Measurements from ENCODE around the gene LAMB3. TPM values are rescaled to one million over a fixed set of nuclear protein-coding genes. Genes with fewer than 3 reads are reported as not detected.

The LAMB3 gene
- total RNA-seq, 1 experiment from 2014 or later, result 5.3 TPM

DNA sequence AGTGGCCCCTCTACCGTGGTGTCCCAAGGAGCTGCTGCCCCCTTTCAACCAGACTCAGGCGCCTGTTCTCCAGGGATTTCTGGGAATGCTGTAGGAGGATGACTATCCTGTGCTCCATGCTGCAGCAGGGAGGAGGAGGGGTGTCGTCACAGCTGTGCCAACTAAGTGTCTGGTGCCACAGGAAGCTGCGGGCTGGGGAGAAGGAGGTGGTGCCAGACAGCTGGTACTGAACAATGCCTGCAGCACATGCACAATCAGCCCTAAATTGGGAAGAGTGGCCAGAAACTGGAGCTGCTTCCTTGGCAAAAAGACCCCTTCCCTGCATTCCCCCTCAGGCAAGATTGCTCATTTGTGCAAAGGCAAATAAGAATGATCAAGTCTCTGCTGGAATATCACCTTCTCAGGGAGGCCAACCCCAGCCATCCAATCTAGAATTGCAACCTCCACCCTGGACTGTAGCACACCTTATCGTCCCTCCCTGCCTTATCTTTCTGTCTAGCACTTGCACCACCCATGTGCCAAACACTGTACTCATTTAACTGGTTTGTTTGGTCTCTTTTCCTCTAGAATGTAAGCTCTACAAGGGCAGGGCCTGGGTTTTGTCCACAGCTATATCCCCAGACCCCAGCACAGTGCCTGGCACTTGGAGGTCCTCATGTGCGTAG lies 33.3 kb downstream of the LAMB3 start:
- DNase-seq (ENCODE audit: low read depth), result peak; percentile 92

DNA sequence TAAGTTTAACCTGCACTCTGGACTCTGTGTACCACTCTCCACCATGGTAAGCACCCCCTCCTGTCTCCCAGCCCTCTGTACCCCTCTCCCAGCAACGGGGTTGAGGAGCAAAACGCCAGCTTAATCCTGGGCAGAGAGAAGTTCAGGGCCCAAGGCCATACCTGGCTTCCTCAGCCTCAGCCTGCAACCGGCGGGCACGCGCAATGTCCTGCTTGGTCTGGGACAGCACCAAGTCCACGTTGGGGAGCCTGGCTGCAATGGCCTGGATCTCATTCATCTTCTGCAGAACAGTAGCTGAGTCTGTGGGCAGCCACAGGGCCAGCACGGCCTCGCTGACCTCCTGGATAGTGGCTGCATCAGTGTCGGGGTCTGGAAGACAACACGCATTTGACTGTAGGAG lies 33.9 kb downstream of the LAMB3 start:
- DNase-seq (ENCODE audit: low read depth), result no peak

DNA sequence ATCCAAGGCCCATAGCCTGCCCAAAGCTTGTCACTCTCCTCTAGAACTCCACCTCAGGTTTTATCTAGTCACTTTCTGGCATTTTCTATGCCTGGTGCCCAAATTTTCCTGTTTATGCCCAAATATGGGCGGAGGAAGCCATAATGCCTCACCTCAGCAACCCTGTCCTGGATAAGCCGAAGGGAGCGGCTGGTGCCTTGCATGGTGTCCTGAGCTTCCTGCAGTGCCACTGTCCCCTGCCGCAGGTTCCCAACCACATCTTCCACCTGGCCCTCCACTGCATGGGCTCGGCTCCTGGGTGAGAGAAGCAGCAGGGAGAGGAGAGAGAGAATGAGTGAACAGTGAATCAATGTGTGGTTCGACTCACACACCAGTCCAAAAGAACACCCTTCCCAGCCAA lies 34.5 kb downstream of the LAMB3 start:
- DNase-seq (ENCODE audit: low read depth), result no peak

DNA sequence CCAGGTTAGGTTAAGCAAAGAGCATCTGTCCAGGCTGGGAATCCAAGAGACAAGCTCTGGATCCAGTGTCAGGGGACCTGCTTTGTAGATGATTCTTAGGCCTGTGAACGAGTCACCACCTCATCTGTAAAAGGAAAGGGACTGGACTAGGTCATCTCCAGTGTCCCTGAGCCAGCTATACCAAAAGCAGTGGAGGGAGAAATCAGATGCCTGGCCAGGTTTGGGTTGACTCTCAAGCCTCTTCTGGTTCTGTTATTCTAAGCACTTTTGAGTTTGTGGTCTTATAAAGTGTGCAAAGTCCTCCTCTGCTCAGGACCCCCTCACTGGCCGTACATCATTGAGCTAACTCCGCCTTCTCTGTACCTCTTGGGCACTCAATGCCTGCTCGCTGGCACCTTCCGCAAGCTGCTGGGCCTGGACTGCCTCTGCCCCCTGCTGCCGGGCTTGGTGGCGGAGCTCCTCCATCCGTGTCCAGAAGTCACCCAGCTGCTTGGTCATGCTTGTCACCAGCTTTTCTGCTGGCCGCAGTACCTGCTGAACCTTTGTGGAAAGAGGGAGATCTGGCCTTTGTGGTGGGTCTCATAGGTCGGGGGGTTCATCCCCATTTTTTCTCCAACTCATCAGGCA lies 35.1 kb downstream of the LAMB3 start:
- DNase-seq (ENCODE audit: low read depth), result no peak

DNA sequence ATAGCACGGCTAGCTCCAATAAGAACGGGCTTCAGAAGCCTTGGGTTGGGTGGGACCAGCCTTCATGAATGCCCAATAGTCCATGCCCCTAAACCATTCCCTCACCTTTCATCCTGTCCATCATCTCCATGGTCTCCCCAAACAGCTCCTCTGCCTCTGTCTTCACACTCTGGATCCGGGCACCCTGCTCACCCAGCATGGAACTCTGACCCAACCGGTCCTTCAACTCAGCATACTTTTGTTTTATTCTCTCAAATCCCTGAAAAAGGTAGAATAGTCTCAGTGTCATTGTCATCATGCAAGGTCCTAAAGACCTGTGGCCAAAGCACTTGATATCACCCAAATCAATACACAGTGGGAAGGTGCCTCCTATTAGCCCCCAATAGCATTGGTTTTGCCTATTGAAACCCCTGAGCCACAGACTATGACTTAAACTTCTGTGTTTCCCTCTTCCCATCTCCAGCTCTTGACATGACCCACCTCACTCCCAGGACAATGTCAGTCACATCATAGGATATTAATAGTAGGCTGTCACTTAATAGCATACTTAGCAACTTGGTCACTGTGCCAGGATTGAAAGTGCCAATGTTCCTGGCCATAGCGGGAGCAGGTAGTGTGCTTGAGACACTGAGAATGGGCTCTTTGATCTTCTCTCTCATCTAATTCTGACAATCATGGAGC lies 35.7 kb downstream of the LAMB3 start:
- no peak for DNase-seq (ENCODE audit: low read depth)

DNA sequence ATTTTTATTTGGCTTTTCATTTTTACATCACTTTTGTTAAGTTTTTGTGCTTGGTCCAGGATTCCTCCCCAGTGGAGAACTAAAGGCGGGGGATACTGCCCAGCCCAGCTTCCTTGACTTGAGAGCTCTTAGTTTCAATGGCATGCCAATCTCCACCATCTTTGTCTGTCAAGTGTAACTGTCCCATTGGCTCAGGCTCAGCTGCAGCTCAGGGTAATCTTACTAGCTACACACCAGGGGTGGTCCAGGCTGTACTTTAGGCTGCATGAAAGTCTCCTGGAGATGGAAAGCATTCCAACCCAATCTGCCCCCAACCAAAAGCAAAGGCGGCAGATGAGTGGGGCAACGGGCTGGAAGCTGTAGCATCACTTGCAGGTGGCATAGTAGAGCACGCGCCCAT lies 37.3 kb downstream of the LAMB3 start:
- DNase-seq (ENCODE audit: low read depth), result no peak

DNA sequence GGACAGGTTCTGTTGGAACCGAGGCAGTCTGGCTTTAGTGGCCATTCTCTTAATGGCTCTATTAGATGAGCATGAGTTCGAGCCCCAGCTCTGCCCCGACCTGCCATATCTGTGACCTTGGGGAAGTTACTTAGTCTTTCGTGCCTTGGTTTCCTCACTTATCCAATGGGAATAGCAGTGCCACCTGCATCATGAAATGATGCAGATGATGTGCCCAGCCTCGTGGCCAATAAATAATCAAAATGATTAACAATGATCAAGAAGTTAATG lies 38.1 kb downstream of the LAMB3 start:
- no peak for DNase-seq (ENCODE audit: low read depth)

DNA sequence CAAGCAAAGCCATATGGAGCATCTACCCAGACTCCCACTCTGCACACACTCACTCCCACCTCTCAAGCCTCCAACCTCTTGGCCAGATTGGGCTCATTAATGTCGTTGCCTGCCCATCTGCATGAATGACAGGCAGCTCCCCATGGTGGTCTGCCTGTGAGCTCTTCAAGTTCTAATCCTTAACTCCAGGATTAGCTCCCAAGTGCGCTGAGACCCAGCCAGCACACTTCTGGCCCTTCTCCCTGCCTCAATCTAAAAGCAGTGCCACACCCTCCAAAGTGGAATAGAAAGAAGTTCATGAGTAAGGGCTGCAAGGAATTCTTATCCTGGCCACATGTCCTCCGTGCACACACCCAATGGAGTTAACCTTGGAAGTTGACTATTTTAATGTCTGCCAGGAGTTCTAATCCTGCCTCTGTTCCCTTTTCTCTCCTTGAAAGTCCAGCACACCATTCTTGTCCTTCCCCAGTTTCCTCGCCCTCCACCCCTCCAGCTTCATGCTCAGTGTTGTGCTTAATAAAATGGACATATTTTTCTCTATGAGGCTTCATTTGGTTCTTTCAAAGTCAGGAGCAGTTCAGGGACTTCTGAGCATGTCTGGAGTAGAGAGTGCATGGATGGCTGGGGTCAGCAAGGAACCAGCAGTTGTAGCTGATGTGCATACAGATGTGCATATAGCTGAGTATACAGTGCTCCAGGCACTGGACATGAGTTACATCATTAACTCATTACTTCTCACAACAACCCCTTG lies 38.6 kb downstream of the LAMB3 start:
- no peak for DNase-seq (ENCODE audit: low read depth)

DNA sequence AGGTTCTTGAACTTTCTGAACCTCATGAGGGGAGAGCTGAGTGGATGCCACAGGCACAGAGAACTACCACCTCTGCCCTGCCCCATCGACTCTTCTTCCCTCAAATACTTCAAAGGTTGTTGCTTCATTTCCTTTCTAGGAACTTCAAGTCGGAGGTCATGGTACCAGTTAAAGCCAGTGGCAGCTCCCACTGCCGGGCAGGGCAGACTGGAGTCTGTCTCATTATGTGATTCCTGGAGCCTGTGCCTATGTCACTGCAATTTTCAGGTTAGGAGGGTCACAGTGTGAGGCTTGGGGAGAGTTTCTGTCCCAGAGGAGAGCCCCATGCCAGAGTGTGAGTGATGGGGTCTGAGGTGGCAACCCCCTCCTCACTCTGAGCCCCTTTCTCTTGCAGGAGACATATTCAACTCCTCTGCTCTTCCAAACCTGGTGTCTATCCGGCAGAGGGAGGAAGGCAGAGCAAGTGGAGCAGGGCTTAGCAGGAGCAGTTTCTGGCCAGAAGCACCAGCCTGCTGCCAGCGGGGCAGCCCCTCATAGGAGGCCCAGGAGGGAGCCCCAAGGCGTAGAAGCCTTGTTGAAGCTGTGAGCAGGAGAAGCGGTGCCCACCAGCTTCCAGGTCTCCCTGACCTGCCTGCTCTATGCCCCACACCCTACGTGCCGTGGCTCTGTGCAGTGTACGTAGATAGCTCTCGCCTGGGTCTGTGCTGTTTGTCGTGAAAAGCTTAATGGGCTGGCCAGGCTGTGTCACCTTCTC lies 39.4 kb downstream of the LAMB3 start:
- DNase-seq (ENCODE audit: low read depth), result no peak

DNA sequence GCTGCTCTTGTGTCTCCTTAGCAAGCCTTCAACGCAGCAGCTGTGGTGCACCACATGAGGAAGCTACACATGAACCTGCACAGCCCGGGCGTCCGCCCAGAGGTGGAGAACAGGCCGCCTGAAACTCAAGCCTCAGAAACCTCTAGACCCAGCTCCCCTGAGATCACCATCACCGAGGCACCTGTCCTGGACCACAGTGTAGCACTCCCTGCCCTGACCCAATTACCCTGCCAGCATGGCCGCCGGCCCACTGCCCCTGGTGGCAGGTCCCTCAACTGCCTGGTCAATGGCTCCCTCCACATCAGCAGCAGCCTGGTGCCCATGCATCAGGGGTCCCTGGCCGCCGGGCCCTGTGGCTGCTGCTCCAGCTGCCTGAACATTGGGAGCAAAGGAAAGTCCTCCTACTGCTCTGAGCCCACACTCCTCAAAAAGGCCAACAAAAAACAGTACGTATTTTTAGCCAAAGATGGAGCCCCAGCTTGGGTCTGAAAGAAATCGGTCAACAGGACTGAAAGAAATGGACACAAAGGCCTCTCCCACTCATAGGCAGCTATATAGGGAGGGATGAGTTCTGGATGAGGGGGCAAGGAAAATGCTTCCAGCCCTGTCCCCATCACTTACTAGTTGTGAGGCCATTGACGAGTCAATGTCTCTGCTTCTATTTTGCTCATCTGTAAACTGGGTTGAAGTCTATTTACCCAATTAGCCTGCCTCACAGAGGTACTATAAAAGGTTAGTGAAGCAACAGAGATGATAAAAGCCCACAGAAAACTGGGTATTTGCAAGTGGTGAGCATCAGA lies 40.3 kb downstream of the LAMB3 start:
- no peak for DNase-seq (ENCODE audit: low read depth)

DNA sequence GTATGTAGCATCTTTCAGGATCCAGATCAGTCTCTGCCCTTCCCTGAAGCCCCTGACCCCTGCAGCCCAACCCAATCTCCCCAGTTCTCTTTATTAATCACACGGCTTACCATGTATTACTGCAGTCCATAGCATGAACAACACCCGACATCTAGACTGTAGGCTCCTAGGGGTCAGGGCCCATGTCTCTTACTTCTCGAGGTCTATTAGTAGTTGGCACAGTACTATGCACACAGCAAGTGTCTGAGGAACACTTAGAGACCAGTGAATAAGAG lies 41.7 kb downstream of the LAMB3 start:
- DNase-seq (ENCODE audit: low read depth), result no peak

DNA sequence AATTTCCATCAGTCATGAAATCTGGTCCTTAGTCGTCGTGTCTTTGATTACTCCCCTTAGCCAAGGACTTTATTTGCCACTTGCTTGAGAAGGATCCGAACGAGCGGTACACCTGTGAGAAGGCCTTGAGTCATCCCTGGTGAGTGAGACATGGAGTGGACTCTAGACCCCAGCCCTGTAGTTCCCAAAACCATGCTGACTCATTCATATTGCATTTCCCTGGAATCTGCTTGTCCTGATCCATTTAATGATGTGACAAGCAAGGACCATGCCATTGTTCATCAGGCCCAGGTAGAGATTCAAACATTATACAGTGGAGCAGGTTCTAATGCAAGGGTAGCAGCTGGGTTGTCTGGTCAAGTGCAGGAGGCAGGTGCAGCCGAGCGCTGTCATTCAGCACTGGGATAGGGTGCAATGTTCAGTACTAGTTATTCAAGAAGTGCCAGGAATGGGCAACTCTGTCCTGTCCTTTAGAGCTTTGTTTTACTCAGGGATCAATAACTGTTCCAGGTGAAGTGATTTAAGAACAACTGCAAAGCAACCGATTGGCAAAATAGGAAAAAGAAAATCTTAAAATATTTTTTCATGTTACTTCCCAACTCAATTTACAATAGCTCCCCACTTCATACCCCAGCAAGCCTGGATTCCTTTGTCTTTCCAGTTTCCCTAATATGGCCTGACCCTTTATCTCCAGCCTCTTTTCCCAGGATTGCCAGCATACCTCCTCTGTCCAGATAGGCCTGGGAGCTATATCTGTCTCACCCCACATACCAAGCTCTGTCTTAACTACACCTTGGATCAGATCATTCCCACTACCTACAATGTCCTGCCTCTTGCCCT lies 42.2 kb downstream of the LAMB3 start:
- no peak for DNase-seq (ENCODE audit: low read depth)

DNA sequence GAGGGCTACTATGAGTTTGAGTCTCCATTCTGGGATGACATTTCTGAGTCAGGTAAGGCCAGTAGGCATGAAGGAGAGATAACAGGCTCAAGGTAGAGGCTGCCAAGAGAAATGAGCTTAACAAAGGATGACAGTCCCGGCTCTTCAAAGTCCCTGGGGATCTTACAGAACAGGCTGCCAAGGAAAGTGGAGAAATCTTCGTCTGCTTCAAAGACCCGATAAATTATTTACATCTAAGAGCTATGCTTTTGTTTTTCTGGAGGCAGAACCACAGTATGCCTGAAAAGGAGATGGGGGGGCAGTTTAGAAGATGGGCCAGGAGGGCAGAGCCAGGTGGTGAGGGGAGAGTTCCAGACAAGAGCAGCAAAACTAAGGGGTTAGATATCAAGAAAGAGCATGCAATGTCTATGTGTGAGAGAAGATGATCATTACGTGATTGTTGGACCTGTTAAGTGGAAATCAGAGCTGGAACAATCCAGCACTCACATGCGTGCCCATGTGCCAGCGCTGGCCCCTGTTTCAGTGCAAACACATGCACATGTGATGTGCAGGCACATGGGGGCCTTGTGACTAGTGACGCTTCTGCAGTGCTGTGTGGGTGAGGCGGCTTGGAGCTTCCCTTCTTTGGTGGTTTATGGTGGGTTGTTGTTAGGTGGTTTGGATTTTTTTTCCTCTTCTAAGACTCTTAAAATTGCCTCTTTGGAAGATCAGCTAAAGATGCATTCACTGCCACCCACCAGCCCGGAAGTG lies 43.0 kb downstream of the LAMB3 start:
- DNase-seq (ENCODE audit: low read depth), result no peak

DNA sequence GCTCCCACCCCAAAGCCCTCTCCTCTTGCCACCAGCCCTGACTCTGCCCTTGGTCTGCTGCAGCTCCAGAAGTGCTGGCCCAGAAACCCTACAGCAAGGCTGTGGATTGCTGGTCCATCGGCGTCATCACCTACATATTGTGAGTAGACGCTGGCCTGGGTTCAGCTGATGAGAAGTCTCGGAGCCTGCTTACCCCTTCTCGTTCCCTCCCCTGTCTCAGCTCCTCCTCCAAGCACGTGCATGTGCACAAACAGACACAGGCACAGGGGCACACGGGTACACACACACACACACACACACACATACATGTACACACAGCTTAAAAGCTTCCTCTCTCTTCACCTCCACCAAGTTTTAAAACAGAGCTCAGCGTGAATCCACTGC lies 44.4 kb downstream of the LAMB3 start:
- no peak for DNase-seq (ENCODE audit: low read depth)

DNA sequence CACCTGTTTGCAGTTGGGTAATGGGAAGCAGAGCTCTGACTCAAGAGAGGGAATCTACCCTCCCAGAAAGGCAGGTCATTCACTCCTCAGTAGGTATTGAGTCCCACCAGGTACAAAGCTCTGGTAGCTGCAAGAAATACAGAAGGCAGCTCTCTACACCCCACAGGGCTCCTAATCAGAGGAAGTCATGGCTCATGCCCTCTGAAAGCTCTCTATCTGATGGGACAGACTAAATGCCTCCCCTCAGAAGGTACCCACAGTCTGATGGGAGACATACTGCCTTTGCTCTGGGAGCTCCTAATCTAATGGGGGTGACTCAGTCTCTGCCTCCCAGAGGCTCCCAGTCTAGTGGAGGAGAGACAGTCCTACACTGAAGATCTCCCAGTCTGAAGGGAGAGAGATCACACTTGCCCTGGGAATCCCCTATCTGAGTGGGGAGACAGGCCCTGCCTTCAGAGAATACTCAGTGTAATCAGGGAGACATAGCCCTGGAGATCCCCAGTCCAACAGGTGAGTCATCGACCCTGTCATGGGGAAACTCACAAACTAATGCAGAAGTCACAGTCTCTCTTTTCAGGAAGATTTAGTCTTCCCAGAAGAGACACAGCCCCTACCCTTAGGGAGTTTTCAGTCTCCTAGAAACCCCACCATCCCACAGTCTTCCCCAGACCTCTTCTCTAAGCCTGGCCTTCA lies 45.0 kb downstream of the LAMB3 start:
- DNase-seq (ENCODE audit: low read depth), result peak; percentile 28

DNA sequence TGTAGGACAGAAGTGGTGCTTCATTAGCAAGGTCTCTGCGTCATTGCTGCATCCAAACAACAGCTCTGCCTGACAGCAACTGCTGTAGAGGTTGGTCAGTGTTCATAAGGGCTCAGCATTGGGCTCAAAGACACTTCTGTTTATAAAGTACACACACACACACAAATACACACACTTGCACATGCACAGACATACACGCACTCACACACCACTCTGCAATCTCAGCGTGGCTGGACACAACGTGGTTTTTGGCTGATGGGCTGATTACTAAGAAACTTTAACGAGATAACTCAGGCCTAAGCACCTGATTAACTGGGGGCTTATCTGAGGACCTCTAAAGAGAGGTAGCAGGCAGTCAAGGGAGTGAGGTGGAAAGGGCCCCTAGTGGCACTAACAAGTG lies 48.3 kb downstream of the LAMB3 start:
- DNase-seq (ENCODE audit: low read depth), result no peak

DNA sequence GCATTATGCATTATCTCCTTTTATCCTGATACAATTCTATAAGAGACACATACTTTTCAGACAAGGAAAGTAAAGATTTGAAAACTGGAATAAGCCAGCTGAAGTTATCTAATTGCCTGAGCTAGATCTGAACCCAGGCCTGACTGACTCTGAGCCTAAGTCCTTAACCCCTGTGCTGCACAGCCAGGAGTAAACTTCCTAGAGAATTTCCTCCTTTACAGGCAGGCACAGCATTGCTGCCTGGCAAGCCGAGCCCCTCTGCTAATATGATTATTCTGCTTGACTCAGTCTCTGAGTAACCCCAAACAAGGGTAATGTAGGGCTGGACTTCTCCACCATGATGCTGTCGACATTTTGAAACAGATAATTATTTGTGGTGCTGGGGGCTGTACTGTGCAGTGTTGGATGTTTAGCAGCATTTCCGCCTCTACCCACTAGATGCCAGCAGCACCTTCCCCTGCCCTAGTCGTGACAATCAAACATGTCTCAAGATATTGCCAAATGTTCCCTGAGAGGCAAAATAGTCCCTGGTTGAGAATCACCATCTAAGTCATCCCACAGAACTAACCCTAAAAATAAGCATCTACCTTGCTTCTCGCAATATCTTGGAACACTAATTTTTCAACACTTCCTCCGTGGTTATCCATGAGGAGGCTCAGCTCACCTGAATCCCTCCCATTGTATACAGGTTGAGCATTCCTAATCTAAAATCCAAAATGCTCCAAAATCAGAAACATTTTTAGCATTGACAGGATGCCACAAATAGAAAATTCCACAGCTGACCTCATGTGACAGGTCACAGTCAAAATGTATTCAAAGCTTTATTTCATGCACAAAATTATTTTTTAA lies 50.2 kb downstream of the LAMB3 start:
- peak; percentile 67 for DNase-seq (ENCODE audit: low read depth)

DNA sequence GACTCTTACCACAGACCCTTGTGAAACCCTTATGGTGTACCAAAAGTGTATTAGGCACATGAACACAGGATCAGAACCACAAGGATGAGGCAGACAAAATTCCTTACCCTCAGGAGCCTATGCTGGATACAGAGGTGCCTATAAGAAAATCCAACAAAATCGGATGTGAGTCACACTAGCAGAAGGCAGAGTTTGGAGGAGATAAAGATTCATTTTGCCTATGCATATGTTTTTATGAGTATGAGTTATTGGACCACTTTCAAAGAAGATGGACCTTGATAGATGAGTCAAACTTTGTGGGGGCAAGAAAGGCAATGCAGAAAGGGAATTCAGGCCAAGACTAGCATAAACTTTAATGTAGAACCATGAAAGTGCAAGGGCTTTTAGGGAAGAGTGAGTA lies 51.7 kb downstream of the LAMB3 start:
- DNase-seq (ENCODE audit: low read depth), result no peak
